Stimulated activated CD8-positive, alpha-beta memory T cell treated with anti-CD3 and anti-CD28 coated beads, Interleukin-15, amount 100 ng/mL, for 4 hours (primary cell): Measurements from ENCODE around the gene VDAC1.
A peak's percentile ranks its signal among the peaks of the same experiment; 100 is the strongest.
"Not testable (repeated sequence)": the region's sequence is repeated elsewhere in the genome, so short reads cannot be mapped to it uniquely, and the experiment has no call there.

Experiments
- DNase-seq, 2 donors: peaks; one replicate each; pipeline ENCODE4 v3.0.0-alpha.2; 2020; ENCODE audit warnings: low read depth in 2 of 2

Gene VDAC1

GRCh38 chr5:133941456-133942196 is 63.1 kb downstream of the VDAC1 start:
- DNase-seq: no peak

- DNase-seq: no peak
These were observed 65.1 kb downstream of the VDAC1 start for GRCh38 chr5:133939668-133940067.

- no peak for DNase-seq
These were observed 65.8 kb downstream of the VDAC1 start for GRCh38 chr5:133938929-133939328.

- DNase-seq: no peak
These were observed 66.5 kb downstream of the VDAC1 start for GRCh38 chr5:133938039-133938821.

GRCh38 chr5:133937628-133938027 is 67.1 kb downstream of the VDAC1 start:
- DNase-seq: not testable (repeated sequence)

- DNase-seq: no peak
These were observed 68.1 kb downstream of the VDAC1 start for GRCh38 chr5:133936651-133937015.

- DNase-seq: not testable (repeated sequence)
These were observed 68.7 kb downstream of the VDAC1 start for GRCh38 chr5:133935991-133936650.

- no peak for DNase-seq
These were observed 69.2 kb downstream of the VDAC1 start for GRCh38 chr5:133935667-133935940.

- no peak for DNase-seq
These were observed 69.7 kb downstream of the VDAC1 start for GRCh38 chr5:133934822-133935666.

- no peak for DNase-seq
These were observed 70.5 kb downstream of the VDAC1 start for GRCh38 chr5:133934311-133934710.

GRCh38 chr5:133933670-133934295 is 71.0 kb downstream of the VDAC1 start:
- DNase-seq: no peak

GRCh38 chr5:133933169-133933509 is 71.6 kb downstream of the VDAC1 start:
- DNase-seq: no peak

GRCh38 chr5:133932441-133933168 is 72.2 kb downstream of the VDAC1 start:
- DNase-seq: no peak

- DNase-seq: no peak
These were observed 73.2 kb downstream of the VDAC1 start for GRCh38 chr5:133931546-133931945.

GRCh38 chr5:133930813-133931090 is 74.0 kb downstream of the VDAC1 start:
- DNase-seq: no peak

GRCh38 chr5:133930061-133930812 is 74.5 kb downstream of the VDAC1 start:
- DNase-seq: peak; percentile 48 to 51

GRCh38 chr5:133928587-133929393 is 76.0 kb downstream of the VDAC1 start:
- DNase-seq: no peak

- no peak for DNase-seq
These were observed 77.2 kb downstream of the VDAC1 start for GRCh38 chr5:133927300-133928180.
